HG03196 (cell line): ENCODE results near the gene EME1.
"Not testable (repeated sequence)": the region's sequence is repeated elsewhere in the genome, so short reads cannot be mapped to it uniquely, and the experiment has no call there.

Experiments used
- ATAC-seq: cut with Tn5 transposase; IDR thresholded peaks from one replicate; pipeline ENCODE4 v1.9.1; 2021; ENCODE audit not compliant: unreplicated experiment

Gene EME1, protein sequence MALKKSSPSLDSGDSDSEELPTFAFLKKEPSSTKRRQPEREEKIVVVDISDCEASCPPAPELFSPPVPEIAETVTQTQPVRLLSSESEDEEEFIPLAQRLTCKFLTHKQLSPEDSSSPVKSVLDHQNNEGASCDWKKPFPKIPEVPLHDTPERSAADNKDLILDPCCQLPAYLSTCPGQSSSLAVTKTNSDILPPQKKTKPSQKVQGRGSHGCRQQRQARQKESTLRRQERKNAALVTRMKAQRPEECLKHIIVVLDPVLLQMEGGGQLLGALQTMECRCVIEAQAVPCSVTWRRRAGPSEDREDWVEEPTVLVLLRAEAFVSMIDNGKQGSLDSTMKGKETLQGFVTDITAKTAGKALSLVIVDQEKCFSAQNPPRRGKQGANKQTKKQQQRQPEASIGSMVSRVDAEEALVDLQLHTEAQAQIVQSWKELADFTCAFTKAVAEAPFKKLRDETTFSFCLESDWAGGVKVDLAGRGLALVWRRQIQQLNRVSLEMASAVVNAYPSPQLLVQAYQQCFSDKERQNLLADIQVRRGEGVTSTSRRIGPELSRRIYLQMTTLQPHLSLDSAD

DNA sequence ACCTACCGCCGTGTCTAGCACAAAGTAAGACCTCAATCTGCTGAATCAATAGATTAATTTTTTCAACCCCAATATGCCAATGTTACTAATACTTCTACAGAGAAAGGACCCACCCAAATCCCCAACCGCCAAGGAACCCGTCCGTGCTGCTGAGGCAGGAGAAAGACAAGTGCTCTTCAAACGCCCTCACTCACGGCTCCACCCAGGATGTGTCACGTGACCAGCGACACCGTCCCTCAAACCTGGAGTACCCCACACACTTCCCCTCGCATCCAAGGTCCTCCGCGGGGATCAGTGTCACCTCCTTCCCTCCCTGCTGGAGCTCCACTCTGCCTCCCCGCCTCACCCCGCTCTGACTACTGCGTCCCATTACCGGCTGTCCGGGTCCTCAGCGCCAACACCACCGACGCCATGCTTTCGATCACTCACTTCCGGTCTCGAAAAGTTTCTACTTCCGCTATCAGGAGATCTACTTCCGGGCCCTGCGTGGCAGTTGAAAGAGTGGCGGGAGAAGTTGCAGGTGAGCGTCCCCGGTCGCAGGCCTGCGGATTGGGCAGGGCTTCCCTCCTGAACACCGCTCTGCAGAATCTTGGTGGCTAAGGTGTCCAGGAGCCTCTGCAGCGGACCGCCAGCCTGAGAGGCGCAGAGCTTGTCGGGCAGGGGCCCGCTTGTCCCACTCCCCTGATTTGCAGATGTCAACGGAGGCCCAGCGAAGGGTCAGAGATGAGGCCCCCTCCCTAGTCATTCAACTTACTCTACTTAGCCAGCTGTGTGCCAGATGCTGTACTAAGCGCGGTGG is at the start of gene EME1, which contains the start of gene MRPL27:
Gene EME1 (plus strand): TSS at position 472 of the 799 bp plus-strand sequence. CDS start 1,980 bp downstream, outside the sequence.
Gene MRPL27 (minus strand): TSS at position 427 of the 799 bp plus-strand sequence. CDS start 14 bp downstream, at position 413.
- peak; percentile 80 for ATAC-seq

- ATAC-seq = no peak
Observed at GRCh38 chr17:50325906-50326305, 47.1 kb upstream of the EME1 start.

GRCh38 chr17:50326831-50327364 is 46.1 kb upstream of the EME1 start:
- ATAC-seq = no peak

DNA sequence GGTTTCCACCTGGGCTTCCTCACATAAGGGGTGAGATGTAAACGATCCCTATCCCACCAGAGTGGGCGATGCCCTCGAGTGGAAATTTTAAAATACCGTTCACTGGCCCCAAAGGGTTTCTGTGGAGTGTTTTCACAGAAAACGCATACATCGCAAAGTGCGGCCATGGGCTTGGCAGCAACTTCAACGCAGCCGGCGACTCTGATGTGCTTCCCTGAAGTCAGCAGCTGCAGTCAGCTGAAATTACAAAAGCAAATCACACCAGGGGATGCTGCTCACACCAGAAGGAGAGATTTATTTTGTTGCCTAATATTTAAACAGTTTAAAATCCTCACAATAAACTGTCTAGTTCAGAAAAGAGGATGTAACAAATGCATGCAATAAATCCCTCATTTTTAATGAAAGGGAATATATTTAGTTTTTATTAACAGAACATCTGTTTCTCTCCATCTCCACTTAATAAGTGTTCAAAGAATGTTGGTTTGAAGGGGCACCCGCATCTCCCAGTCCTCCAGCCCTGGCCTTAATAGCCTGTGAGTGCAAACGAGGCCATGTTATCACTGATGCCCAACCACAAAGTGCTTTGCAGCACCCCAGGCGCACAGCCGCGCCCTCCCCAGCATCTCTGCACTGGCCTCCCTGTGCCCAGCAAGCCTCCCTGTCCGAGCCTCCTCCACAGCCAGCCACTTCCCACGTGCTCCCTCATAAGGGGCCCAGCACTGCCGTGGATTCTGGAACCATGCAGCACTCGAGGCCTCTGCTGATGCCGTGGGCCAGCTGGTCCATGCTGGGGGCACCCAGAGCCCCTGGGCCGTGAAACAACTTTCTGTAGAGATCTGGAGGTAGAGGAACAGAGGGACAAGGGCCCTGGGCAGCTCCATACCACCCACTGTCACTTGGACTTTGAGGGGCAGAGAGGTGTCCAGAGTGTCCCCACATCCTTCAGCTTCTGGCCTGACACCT is 44.4 kb upstream of the EME1 start:
- ATAC-seq = no peak

- no peak for ATAC-seq
Observed at GRCh38 chr17:50329716-50330115, 43.3 kb upstream of the EME1 start.

DNA sequence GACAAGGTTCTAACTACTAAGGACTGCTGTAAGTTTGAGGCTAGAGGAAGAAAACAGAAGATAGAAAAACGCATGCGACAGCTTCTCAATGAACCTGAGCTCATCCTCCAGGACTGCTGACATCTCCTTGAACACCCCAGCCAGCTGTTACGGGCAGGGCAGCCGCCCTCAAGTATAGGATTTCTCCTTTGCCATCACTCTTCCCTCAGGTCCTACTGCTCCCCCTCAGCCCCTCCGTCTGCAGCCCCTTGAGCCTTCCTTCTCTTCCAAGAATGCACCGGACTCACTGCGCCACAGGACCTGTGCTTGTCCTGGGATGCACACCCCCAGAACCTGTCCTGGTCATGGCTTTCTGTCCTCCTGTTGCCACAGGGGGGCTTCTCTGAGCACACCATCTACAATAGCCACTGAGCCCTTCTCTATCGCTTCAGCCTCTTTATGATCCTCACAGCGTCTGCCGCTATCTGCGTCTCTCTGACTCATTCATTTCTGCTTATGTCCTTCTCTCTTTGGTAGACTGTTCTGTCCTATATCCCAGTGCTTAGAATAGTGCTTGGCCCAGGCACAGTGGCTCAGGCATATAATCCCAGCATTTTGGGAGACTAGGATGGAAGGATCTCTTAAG is 42.8 kb upstream of the EME1 start:
- ATAC-seq = no peak

GRCh38 chr17:50331085-50331791 is 41.8 kb upstream of the EME1 start:
- ATAC-seq = no peak

DNA sequence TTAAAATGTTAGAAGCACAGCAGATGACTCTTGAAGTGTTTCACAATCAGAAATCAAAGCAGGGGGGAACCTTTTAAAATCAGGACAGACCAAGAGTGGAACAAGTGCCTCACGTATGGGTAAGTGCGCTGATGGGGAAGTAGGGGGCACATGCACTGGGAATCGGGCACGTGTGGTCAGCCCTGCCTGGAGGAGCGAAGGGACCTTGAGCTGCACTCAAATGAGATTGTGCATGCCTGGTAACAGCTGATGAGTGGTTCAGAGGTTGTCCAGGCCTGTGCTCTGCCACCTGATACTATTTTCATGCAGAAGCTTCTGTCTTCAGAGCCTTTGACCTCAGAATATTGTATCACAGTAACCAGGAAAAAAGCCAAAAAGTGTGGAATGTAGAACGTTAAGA is 40.8 kb upstream of the EME1 start:
- ATAC-seq = no peak

DNA sequence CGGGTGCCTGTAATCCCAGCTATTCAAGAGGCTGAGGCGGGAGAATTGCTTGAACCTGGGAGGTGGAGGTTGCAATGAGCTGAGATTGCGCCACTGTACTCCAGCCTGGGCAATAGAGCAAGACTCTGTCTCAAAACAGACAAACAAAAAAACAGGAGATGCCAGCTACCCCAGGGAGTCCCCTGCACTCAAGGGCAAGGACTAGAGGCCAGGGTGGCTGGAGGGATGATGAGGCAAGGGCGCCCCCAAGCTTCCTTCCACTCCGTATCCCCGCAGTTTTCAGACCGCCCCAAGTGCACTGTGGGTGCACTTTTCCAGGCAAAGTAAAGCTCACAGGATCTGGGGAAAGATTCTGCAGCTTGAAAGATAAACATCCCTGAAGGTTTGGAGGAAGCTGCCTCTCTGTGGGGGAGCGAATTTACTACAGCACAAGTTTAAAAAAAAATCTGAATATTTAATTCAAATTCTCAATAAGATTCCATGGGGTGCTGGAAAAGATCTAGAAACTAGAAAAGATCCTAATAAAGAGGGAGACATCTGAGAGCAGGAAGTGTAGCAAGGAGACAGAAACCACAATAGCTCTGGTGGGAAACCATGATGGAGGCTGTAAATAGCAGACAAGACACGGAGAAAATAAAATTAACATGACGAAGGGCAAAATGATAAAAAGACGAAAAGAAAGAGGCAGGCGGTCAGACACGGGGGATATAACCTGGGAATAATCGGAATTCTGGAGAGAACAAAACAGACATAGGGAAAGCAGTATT is 39.6 kb upstream of the EME1 start:
- not testable (repeated sequence) for ATAC-seq

DNA sequence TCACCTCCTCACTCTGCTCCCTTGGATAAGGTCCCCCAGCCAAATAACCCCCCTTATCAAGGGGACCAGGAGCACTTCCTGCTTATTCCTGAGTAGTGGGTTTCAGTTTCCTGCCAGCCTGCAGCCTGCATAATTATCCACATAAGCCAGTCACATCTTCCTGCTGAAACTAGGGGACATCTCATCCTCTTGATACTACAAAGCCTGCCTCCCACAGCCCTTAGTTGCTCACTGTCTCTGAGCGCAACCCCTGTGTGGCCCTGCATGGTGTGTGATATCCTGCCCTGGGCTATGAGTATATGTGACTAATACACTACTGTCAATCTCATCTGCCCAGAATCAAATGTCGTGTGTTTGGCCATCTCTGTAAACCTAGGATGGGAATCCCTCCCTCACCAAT is 35.1 kb upstream of the EME1 start:
- ATAC-seq = no peak

DNA sequence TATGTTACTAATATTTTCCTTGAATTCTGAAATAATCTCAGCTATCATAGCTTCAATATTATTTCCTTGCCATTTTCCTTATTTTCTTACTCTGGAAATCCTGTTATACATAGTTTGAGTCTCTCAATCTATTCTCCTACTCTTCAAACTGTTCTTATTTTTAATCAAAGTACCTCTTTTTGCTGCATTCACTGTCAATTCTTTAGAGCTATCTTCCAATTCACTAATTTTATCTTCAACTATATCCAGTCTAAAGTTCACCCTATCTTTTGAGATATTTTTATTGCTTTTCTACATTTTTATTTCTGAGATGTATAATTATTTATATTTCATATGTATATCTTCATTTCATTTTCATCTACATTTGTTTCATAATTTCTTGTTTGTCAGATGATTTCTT is 34.4 kb upstream of the EME1 start:
- no peak for ATAC-seq

GRCh38 chr17:50339381-50339780 is 33.6 kb upstream of the EME1 start:
- no peak for ATAC-seq

DNA sequence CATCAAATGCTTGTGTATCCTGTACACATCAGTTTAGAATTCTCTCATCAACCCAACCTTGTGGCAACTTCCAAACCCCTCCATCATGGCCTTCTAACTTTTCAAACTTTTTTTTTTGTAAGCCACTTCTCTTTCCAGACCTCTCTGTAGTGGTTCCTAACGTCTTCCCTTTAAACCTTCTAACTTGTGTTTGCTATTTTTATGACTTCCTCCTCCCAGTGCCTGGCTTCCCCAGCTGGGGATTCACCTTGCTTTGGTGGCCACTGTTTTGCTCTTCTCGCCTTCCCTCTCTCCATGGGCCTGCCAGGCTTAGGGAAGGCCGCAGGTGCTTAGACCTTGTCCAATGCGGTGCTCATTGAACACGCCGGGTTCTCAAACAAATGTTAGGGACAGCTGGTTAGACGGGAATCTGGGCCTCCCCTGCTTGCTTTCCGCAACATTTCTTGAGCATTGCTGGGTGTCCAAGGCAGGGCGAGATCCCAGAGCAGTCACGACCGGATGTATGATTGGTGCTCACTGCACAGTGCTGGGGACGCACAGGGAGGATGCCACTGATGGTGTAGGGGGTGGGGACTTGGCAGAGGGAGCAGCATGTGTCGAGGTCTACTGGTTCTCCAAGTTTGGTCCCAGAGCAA is 28.2 kb upstream of the EME1 start:
- ATAC-seq = no peak

DNA sequence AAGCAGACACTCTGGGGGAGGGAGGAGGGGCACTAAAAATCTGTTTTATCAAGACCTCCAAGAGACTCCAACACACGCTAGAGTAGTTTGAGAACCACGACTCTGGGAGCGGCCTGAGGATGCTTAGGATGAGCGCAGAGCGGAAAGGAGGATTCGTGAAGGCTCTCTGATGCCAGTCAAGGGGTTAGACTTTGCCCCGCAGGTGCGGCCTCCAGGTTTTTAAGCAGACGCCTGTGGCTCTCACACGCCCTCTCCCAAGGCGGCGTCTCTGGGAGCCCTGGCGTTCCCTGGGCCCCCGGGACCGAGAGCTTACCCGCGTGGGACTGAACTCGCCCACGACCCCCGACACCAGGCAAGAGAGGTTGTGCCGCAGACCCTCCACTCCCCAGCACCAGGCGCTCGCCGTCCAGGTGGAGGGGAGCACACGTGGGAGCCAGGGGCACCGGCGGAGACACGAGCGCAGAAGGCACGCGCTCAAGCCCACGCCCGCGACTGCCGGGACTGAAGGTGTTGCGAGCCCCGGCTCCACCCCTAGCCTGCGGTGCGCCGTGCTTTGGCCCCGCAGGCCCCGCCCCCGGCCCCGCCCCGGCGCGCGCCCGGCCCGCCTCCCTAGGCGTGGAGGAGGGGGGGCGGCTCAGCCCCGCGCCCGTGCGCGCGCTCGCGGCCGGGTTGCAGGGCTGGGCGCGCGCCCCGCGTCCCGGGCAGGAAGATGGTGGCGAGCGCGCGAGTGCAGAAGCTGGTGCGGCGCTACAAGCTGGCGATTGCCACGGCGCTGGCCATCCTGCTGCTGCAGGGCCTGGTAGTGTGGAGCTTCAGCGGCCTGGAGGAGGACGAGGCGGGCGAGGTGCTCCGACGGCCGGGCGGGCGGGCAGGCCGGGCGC is 27.4 kb upstream of the EME1 start, which contains the start of gene XYLT2:
Gene XYLT2 (plus strand): TSS at position 695 of the 881 bp plus-strand sequence. CDS start 15 bp downstream, at position 710.
- ATAC-seq = peak; percentile 56

DNA sequence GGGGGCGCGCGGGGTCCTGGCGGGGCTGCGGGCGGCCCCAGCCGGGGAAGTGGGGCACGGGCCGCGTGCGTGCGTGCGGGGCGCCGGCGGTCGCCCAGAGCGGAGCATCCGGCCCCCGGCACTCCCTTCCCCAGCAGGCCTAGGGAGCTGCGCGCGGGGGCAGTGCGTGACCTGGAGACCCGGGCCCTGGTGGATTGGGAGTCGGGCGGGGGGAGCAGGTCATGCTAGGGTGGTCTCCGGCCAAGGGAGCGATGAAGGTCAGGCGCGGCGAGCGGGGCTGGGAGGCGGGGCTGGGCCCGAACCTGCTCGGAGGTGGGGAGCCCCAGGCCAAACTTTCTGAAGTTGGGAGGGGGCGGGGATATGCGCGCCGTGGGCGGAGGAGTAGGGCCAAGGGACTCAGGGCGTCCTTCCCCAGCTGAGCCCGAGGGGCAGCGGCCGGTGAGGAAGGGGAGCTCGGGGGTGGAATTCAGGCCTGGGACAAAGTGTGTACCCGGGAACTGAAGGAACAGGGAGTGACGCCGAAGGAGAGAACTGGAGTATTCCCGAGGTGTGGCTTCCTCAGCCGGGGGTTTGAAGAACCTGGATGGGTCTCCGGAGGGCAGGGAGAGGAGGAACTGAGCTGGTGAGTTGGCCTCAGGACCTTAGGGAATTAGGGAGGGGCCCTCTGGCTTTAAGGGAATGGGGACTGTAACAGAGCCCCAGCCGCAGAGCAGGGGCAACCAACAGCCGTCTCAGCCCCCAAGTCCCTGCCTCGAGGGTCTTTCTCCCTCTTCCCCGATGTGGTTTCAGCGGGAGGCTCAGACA is 26.5 kb upstream of the EME1 start:
- peak; percentile 56 for ATAC-seq
